OCI-LY7 (cell line): ENCODE results near the gene ITGAD.

ENCODE experiments used
- EZH2phosphoT487 ChIP-seq: fragments of 200-600 bp; sonication (generic); IDR thresholded peaks from 2 replicates; pipeline ENCODE4 v1.6.1; 2018; ENCODE audit warnings: low read depth, borderline replicate concordance, mild to moderate bottlenecking, mixed run types, antibody characterized with exemption, low read length, moderate library complexity, mixed read lengths
- TF ChIP-seq, protein P1 (sequence below): fragments of 200-600 bp; sonication (generic); conservative IDR thresholded peaks from 2 replicates; pipeline ENCODE4 v1.5.1; 2014; ENCODE audit warnings: mild to moderate bottlenecking, antibody characterized with exemption, low read length, moderate library complexity, mixed read lengths

- TF ChIP-seq, protein P1, sequence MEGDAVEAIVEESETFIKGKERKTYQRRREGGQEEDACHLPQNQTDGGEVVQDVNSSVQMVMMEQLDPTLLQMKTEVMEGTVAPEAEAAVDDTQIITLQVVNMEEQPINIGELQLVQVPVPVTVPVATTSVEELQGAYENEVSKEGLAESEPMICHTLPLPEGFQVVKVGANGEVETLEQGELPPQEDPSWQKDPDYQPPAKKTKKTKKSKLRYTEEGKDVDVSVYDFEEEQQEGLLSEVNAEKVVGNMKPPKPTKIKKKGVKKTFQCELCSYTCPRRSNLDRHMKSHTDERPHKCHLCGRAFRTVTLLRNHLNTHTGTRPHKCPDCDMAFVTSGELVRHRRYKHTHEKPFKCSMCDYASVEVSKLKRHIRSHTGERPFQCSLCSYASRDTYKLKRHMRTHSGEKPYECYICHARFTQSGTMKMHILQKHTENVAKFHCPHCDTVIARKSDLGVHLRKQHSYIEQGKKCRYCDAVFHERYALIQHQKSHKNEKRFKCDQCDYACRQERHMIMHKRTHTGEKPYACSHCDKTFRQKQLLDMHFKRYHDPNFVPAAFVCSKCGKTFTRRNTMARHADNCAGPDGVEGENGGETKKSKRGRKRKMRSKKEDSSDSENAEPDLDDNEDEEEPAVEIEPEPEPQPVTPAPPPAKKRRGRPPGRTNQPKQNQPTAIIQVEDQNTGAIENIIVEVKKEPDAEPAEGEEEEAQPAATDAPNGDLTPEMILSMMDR = no peak
- no peak for TF ChIP-seq EZH2phosphoT487
These were observed 72.7 kb downstream of the ITGAD start for GRCh38 chr16:31465788-31466370.
